H9 (cell line): ENCODE measurements around the gene TMEM169. TPM values are rescaled to one million over a fixed set of nuclear protein-coding genes. Genes with fewer than 3 reads are reported as not detected.

Experiments used
- DNase-seq: peaks from one replicate; pipeline ENCODE4 v3.0.0-alpha.2; 2017
- H2AFZ ChIP-seq: one replicate; pipeline ENCODE4 v1.6.1; 2013; ENCODE audit warnings: mild to moderate bottlenecking, low read length, control low read depth, moderate library complexity
- H2AK5ac ChIP-seq: 2 replicates; pipeline ENCODE4 v1.6.1; 2013; ENCODE audit warnings: low read length, control low read depth, mixed read lengths; ENCODE audit not compliant: insufficient read length
- H2BK120ac ChIP-seq: one replicate; pipeline ENCODE4 v1.6.1; 2013; ENCODE audit warnings: low read depth, mild to moderate bottlenecking, low read length, control low read depth, inconsistent platforms; ENCODE audit not compliant: poor library complexity, severe bottlenecking
- H2BK12ac ChIP-seq: 2 replicates; pipeline ENCODE4 v1.6.1; 2013; ENCODE audit warnings: low read length, control low read depth, mixed read lengths, low read depth; ENCODE audit not compliant: insufficient read length
- H2BK15ac ChIP-seq: 2 replicates; pipeline ENCODE4 v1.6.1; 2013; ENCODE audit warnings: low read depth, low read length, control low read depth
- H2BK20ac ChIP-seq: one replicate; pipeline ENCODE4 v1.6.1; 2013; ENCODE audit warnings: low read depth, mild to moderate bottlenecking, low read length, control low read depth, inconsistent platforms; ENCODE audit not compliant: poor library complexity, severe bottlenecking
- H2BK5ac ChIP-seq: 2 replicates; pipeline ENCODE4 v1.6.1; 2013; ENCODE audit warnings: low read length, control low read depth, mixed read lengths; ENCODE audit not compliant: insufficient read length
- H3K14ac ChIP-seq: 2 replicates; pipeline ENCODE4 v1.6.1; 2013; ENCODE audit warnings: low read length, control low read depth; ENCODE audit not compliant: insufficient read depth
- H3K18ac ChIP-seq: 2 replicates; pipeline ENCODE4 v1.6.1; 2013; ENCODE audit warnings: low read depth, mild to moderate bottlenecking, mixed read lengths, low read length, control low read depth; ENCODE audit not compliant: insufficient read length
- H3K23ac ChIP-seq: 2 replicates; pipeline ENCODE4 v1.6.1; 2013; ENCODE audit warnings: low read length, control low read depth, mixed read lengths, low read depth; ENCODE audit not compliant: insufficient read length
- H3K23me2 ChIP-seq: 2 replicates; pipeline ENCODE4 v1.6.1; 2013; ENCODE audit warnings: low read depth, mild to moderate bottlenecking, mixed read lengths, low read length, control low read depth; ENCODE audit not compliant: insufficient read length, poor library complexity, severe bottlenecking
- H3K27ac ChIP-seq: 2 replicates; pipeline ENCODE4 v1.5.1; 2013; ENCODE audit warnings: low read length, control low read depth, mixed read lengths, low read depth; ENCODE audit not compliant: insufficient read length
- H3K27me3 ChIP-seq: 2 replicates; pipeline ENCODE4 v1.6.1; 2013; ENCODE audit warnings: low read length, control low read depth, inconsistent platforms; ENCODE audit not compliant: insufficient read depth
- H3K4ac ChIP-seq: 2 replicates; pipeline ENCODE4 v1.6.1; 2013; ENCODE audit warnings: low read depth, mild to moderate bottlenecking, control low read depth, inconsistent platforms, low read length, moderate library complexity
- H3K4me1 ChIP-seq: 2 replicates; pipeline ENCODE4 v1.6.1; 2013; ENCODE audit warnings: low read length, control low read depth, inconsistent platforms; ENCODE audit not compliant: insufficient read depth
- H3K4me2 ChIP-seq: 2 replicates; pipeline ENCODE4 v1.6.1; 2013; ENCODE audit warnings: low read length, control low read depth, mixed read lengths; ENCODE audit not compliant: insufficient read length, insufficient read depth
- H3K56ac ChIP-seq: 2 replicates; pipeline ENCODE4 v1.6.1; 2013; ENCODE audit warnings: low read depth, mild to moderate bottlenecking, mixed read lengths, low read length, control low read depth; ENCODE audit not compliant: insufficient read length
- H3K79me1 ChIP-seq: 2 replicates; pipeline ENCODE4 v1.6.1; 2013; ENCODE audit warnings: low read depth, mild to moderate bottlenecking, moderate library complexity, low read length, control low read depth, inconsistent platforms; ENCODE audit not compliant: insufficient read depth, poor library complexity, severe bottlenecking
- H3K79me2 ChIP-seq: 2 replicates; pipeline ENCODE4 v1.6.1; 2013; ENCODE audit warnings: low read length, control low read depth, inconsistent platforms; ENCODE audit not compliant: insufficient read depth
- H3K9ac ChIP-seq: 2 replicates; pipeline ENCODE4 v1.6.1; 2013; ENCODE audit warnings: low read length, control low read depth, mixed read lengths; ENCODE audit not compliant: insufficient read length; ENCODE audit errors: extremely low read depth
- H3K9me3 ChIP-seq: one replicate; pipeline ENCODE4 v1.6.1; 2013; ENCODE audit warnings: low read depth, low read length, inconsistent platforms; ENCODE audit not compliant: control insufficient read depth
- H3T11ph ChIP-seq: one replicate; pipeline ENCODE4 v1.6.1; 2013; ENCODE audit warnings: mild to moderate bottlenecking, low read length, control low read depth, inconsistent platforms
- H4K20me1 ChIP-seq: one replicate; pipeline ENCODE4 v1.6.1; 2013; ENCODE audit not compliant: control insufficient read depth, insufficient read length, insufficient read depth
- H4K5ac ChIP-seq: 2 replicates; pipeline ENCODE4 v1.6.1; 2013; ENCODE audit warnings: low read depth, mild to moderate bottlenecking, mixed read lengths, low read length, control low read depth; ENCODE audit not compliant: insufficient read length
- H4K8ac ChIP-seq: replicated peaks from 2 replicates; pipeline ENCODE4 v1.6.1; 2013; ENCODE audit warnings: low read length, control low read depth, mixed read lengths, low read depth; ENCODE audit not compliant: insufficient read length
- H4K91ac ChIP-seq: 2 replicates; pipeline ENCODE4 v1.6.1; 2013; ENCODE audit warnings: low read depth, mild to moderate bottlenecking, moderate library complexity, mixed read lengths, low read length, control low read depth; ENCODE audit not compliant: insufficient read length
- H3K27ac Mint-ChIP-seq, 3 experiments: 2 replicates in 2 of 3; 3 replicates in 1 of 3; pipeline ENCODE4 v1.8.0; 2020 to 2021; ENCODE audit warnings: mixed read lengths in 3 of 3, mild to moderate bottlenecking in 1 of 3, moderate library complexity in 1 of 3
- H3K27me3 Mint-ChIP-seq: 2 replicates; pipeline ENCODE4 v1.8.0; 2021; ENCODE audit warnings: low read depth, mild to moderate bottlenecking, moderate library complexity, mixed read lengths
- H3K36me3 Mint-ChIP-seq, 3 experiments: 2 replicates in 2 of 3; 3 replicates in 1 of 3; pipeline ENCODE4 v1.8.0; 2020 to 2021; ENCODE audit warnings: low read depth in 3 of 3, mixed read lengths in 3 of 3; ENCODE audit not compliant: insufficient read depth in 1 of 3
- H3K4me1 Mint-ChIP-seq, 2 experiments: 2 replicates each; pipeline ENCODE4 v1.8.0; 2020; ENCODE audit warnings: mixed read lengths in 2 of 2
- H3K4me3 Mint-ChIP-seq, 2 experiments: 2 replicates in 1 of 2; 3 replicates in 1 of 2; pipeline ENCODE4 v1.8.0; 2020 to 2021; ENCODE audit warnings: mild to moderate bottlenecking in 2 of 2, mixed read lengths in 2 of 2, moderate library complexity in 1 of 2
- H3K9me3 Mint-ChIP-seq, 2 experiments: 2 replicates in 1 of 2; 3 replicates in 1 of 2; pipeline ENCODE4 v1.8.0; 2020; ENCODE audit warnings: mild to moderate bottlenecking in 2 of 2, mixed read lengths in 2 of 2, moderate library complexity in 1 of 2
- WGBS: extraction: QIAGEN DNeasy Blood & Tissue Kit; methylation state at CpG from one replicate; pipeline ENCODE4 v1.1.7; 2013; ENCODE audit warnings: missing lambda C conversion rate, low lambda C conversion rate, mixed read lengths; ENCODE audit not compliant: insufficient read length; ENCODE audit errors: extremely low coverage; 5-methylcytosine and 5-hydroxymethylcytosine counted together
- total RNA-seq: library from RNA; stranded (reverse); gene quantifications from 2 replicates; pipeline ENCODE4 v1.2.1, GENCODE V29; 2021
- TF ChIP-seq, protein P1 (sequence below): fragments of 200-600 bp; sonication (generic); conservative IDR thresholded peaks from 3 replicates; pipeline ENCODE4 v1.8.0; 2021; ENCODE audit warnings: antibody characterized with exemption, mild to moderate bottlenecking

TMEM169 gene
- total RNA-seq, 1 experiment from 2014 or later = 1.0 TPM

DNA sequence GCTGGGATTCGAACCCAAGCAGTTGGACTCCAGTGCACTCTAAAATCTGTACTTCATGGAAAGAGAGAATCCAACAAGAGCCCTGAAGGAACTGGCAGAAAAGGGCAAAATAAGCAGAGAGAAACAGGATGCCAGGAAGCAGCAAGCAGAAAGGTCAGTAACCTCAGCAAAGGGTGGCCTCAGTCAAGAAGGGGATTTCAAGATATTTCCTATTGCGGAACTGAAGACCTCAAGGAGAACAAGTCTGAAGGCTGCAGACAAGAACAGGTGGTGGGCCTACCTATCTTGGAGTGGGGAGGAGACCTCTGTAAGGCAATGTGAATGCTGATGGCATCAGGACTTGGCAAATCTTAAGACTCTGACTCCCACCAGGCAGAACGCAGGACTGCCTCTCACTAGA lies 48.3 kb upstream of the TMEM169 start:
- Histone ChIP-seq H3K9ac (no peak overlapping the region), H3K23me2 (no peaks in the 10 kb centered on the region)
- no peak overlapping the region for H3K27ac Mint-ChIP-seq

More for the DNA sequence above, 48.3 kb upstream of the TMEM169 start:
- no peaks in the 10 kb centered on the region for H3K4me1 ChIP-seq
- no peak for DNase-seq
- no peak overlapping the region for H3T11ph ChIP-seq
- H2BK5ac ChIP-seq = no peak overlapping the region
- no CpG with 5 or more reads among the region's 3 CpGs for WGBS
- H3K27me3 ChIP-seq = no peaks in the 10 kb centered on the region
- TF ChIP-seq, protein P1, sequence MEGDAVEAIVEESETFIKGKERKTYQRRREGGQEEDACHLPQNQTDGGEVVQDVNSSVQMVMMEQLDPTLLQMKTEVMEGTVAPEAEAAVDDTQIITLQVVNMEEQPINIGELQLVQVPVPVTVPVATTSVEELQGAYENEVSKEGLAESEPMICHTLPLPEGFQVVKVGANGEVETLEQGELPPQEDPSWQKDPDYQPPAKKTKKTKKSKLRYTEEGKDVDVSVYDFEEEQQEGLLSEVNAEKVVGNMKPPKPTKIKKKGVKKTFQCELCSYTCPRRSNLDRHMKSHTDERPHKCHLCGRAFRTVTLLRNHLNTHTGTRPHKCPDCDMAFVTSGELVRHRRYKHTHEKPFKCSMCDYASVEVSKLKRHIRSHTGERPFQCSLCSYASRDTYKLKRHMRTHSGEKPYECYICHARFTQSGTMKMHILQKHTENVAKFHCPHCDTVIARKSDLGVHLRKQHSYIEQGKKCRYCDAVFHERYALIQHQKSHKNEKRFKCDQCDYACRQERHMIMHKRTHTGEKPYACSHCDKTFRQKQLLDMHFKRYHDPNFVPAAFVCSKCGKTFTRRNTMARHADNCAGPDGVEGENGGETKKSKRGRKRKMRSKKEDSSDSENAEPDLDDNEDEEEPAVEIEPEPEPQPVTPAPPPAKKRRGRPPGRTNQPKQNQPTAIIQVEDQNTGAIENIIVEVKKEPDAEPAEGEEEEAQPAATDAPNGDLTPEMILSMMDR = no peak
- H4K5ac ChIP-seq = no peak overlapping the region
- no peak overlapping the region for H3K18ac ChIP-seq
- no peak overlapping the region for H2AFZ ChIP-seq
- H2AK5ac ChIP-seq = no peak overlapping the region
- H4K8ac ChIP-seq = no peak overlapping the region
- no peak overlapping the region for H2BK20ac ChIP-seq
- no peak overlapping the region for H3K27ac ChIP-seq
- H4K20me1 ChIP-seq = peaks cover 2% of the 10 kb centered on the region
- peaks cover 6 to 20% (median 14%) of the 10 kb centered on the region in 3 experiments; a peak in 5 of 7 replicates for H3K36me3 Mint-ChIP-seq
- peaks cover 4 to 12% of the 10 kb centered on the region in 2 experiments for H3K4me1 Mint-ChIP-seq
- no peaks in the 10 kb centered on the region for H3K9me3 ChIP-seq
- no peaks in the 10 kb centered on the region for H3K79me2 ChIP-seq
- no peak overlapping the region for H2BK15ac ChIP-seq
- H2BK120ac ChIP-seq = no peak overlapping the region
- H2BK12ac ChIP-seq = no peak overlapping the region
- H3K23ac ChIP-seq = no peak overlapping the region
- no peak overlapping the region for H3K4ac ChIP-seq
- no peak overlapping the region for H3K56ac ChIP-seq
- no peak overlapping the region for H3K4me3 Mint-ChIP-seq
- H4K91ac ChIP-seq = no peak overlapping the region
- no peak overlapping the region for H3K4me2 ChIP-seq
- H3K79me1 ChIP-seq = no peaks in the 10 kb centered on the region
- H3K27me3 Mint-ChIP-seq = no peaks in the 10 kb centered on the region
- H3K14ac ChIP-seq = no peak overlapping the region
- no peaks in the 10 kb centered on the region for H3K9me3 Mint-ChIP-seq
